SK-N-SH treated with all-trans-retinoic acid at 6 μM for 48 hours (cell line): ENCODE results near the gene DIAPH3.
A peak's percentile ranks its signal among the peaks of the same experiment; 100 is the strongest.

Experiments used
- ATAC-seq: fragments of 200-7000 bp; cut with Tn5 transposase; 3 replicates; pipeline ENCODE4 v1.9.1; 2020; ENCODE audit warnings: mild to moderate bottlenecking, moderate library complexity
- ARNTL ChIP-seq: fragments of 450-650 bp; formaldehyde crosslinking; IDR thresholded peaks from 2 replicates; pipeline ENCODE4 v1.5.0; 2020; ENCODE audit warnings: low read depth, mild to moderate bottlenecking, moderate library complexity, borderline replicate concordance
- BACH2 ChIP-seq: fragments of 250-450 bp; sonication (Bioruptor Pico); IDR thresholded peaks from 2 replicates; pipeline ENCODE4 v1.9.0; 2021; ENCODE audit warnings: mild to moderate bottlenecking, borderline replicate concordance
- CSDC2 ChIP-seq: fragments of 250-450 bp; sonication (Bioruptor Pico); IDR thresholded peaks from 2 replicates; pipeline ENCODE4 v1.5.0; 2020; ENCODE audit warnings: mild to moderate bottlenecking, moderate library complexity
- ESRRG ChIP-seq: fragments of 250-450 bp; sonication (Bioruptor Pico); IDR thresholded peaks from 2 replicates; pipeline ENCODE4 v1.6.1; 2021; ENCODE audit warnings: mild to moderate bottlenecking
- GLIS3 ChIP-seq: fragments of 250-450 bp; sonication (Bioruptor Pico); IDR thresholded peaks from 2 replicates; pipeline ENCODE4 v1.5.0; 2020; ENCODE audit warnings: mild to moderate bottlenecking, moderate library complexity
- ISL1 ChIP-seq: fragments of 250-450 bp; sonication (Bioruptor Pico); IDR thresholded peaks from 2 replicates; pipeline ENCODE4 v2.1.2; 2022; ENCODE audit warnings: mild to moderate bottlenecking, moderate library complexity
- OSR1 ChIP-seq: fragments of 250-450 bp; sonication (Bioruptor Pico); IDR thresholded peaks from 2 replicates; pipeline ENCODE4 v1.8.0; 2022; ENCODE audit warnings: moderate library complexity, mild to moderate bottlenecking, inconsistent platforms
- PPARA ChIP-seq: fragments of 250-450 bp; sonication (Bioruptor Pico); IDR thresholded peaks from 2 replicates; pipeline ENCODE4 v1.5.0; 2020; ENCODE audit warnings: mild to moderate bottlenecking, borderline replicate concordance
- RARB ChIP-seq: fragments of 250-450 bp; sonication (Bioruptor Pico); IDR thresholded peaks from 2 replicates; pipeline ENCODE4 v1.8.0; 2021; ENCODE audit warnings: mild to moderate bottlenecking, moderate library complexity
- SNAI2 ChIP-seq: fragments of 250-450 bp; sonication (Bioruptor Pico); IDR thresholded peaks from 2 replicates; pipeline ENCODE4 v1.5.0; 2020; ENCODE audit warnings: mild to moderate bottlenecking, moderate library complexity
- TCF4 ChIP-seq: fragments of 250-450 bp; sonication (Bioruptor Pico); IDR thresholded peaks from 2 replicates; pipeline ENCODE4 v1.8.0; 2021; ENCODE audit warnings: mild to moderate bottlenecking, moderate library complexity, borderline replicate concordance
- TOX ChIP-seq: fragments of 250-450 bp; sonication (Bioruptor Pico); IDR thresholded peaks from 2 replicates; pipeline ENCODE4 v1.8.0; 2021; ENCODE audit warnings: mild to moderate bottlenecking, moderate library complexity, borderline replicate concordance
- ZC3H10 ChIP-seq: fragments of 250-450 bp; sonication (Bioruptor Pico); IDR thresholded peaks from 2 replicates; pipeline ENCODE4 v1.5.1; 2021; ENCODE audit warnings: mild to moderate bottlenecking, moderate library complexity
- ZFP3 ChIP-seq: fragments of 250-450 bp; sonication (Bioruptor Pico); IDR thresholded peaks from 2 replicates; pipeline ENCODE4 v1.5.0; 2020; ENCODE audit warnings: mild to moderate bottlenecking, moderate library complexity
- ZFP30 ChIP-seq: fragments of 450-650 bp; formaldehyde crosslinking; IDR thresholded peaks from 2 replicates; pipeline ENCODE4 v1.5.0; 2022; ENCODE audit warnings: mild to moderate bottlenecking, moderate library complexity
- ZNF565 ChIP-seq: fragments of 450-650 bp; formaldehyde crosslinking; conservative IDR thresholded peaks from 2 replicates; pipeline ENCODE4 v1.5.0; 2020; ENCODE audit warnings: low read depth, mild to moderate bottlenecking, moderate library complexity
- ZNF70 ChIP-seq: fragments of 450-650 bp; formaldehyde crosslinking; IDR thresholded peaks from 2 replicates; pipeline ENCODE4 v1.5.0; 2020; ENCODE audit warnings: mild to moderate bottlenecking, moderate library complexity
- ZNF8 ChIP-seq: fragments of 450-650 bp; formaldehyde crosslinking; IDR thresholded peaks from 2 replicates; pipeline ENCODE4 v1.5.0; 2020; ENCODE audit warnings: mild to moderate bottlenecking, moderate library complexity
- TF ChIP-seq, protein P1 (sequence below): fragments of 250-450 bp; sonication (Bioruptor Pico); IDR thresholded peaks from 2 replicates; pipeline ENCODE4 v1.5.0; 2020; ENCODE audit warnings: mild to moderate bottlenecking, moderate library complexity
- TF ChIP-seq, protein P2 (sequence below): fragments of 250-450 bp; sonication (Bioruptor Pico); IDR thresholded peaks from 2 replicates; pipeline ENCODE4 v1.8.0; 2020; ENCODE audit warnings: mild to moderate bottlenecking, moderate library complexity, borderline replicate concordance
- TF ChIP-seq, protein P3 (sequence below): fragments of 250-450 bp; sonication (Bioruptor Pico); IDR thresholded peaks from 2 replicates; pipeline ENCODE4 v1.5.1; 2021; ENCODE audit warnings: mild to moderate bottlenecking, moderate library complexity
- TF ChIP-seq, protein P4 (sequence below): fragments of 250-450 bp; sonication (Bioruptor Pico); IDR thresholded peaks from 2 replicates; pipeline ENCODE4 v1.8.0; 2021; ENCODE audit warnings: low read depth, mild to moderate bottlenecking, moderate library complexity, borderline replicate concordance
- TF ChIP-seq, protein P5 (sequence below): fragments of 250-450 bp; sonication (Bioruptor Pico); IDR thresholded peaks from 2 replicates; pipeline ENCODE4 v1.5.1; 2020; ENCODE audit warnings: low read depth, mild to moderate bottlenecking, moderate library complexity

Gene DIAPH3

DNA sequence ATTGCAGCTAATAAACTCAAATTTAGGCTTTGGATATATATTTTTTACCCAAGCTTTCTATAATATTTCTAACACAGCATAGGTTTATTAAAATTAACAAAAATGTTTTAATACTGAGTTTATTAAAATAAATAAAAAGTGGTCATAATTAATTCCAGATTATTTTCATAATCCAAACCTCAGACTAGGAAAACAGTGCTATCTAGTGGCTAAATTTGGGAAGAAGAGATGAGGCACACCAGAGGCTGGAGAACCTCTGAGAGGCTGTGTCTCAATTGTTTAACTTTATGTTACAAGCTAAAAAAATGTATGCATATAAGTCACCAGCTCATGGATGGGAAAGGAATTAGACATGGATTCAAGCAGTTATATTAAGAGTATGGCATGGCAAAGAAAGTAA lies 392.5 kb downstream of the DIAPH3 start:
- TF ChIP-seq ISL1 (no peak), BACH2 (CRISPR knock-in tag) (no peak), GLIS3 (CRISPR knock-in tag) (no peak), CSDC2 (CRISPR knock-in tag) (no peak)
- TF ChIP-seq, protein P1, sequence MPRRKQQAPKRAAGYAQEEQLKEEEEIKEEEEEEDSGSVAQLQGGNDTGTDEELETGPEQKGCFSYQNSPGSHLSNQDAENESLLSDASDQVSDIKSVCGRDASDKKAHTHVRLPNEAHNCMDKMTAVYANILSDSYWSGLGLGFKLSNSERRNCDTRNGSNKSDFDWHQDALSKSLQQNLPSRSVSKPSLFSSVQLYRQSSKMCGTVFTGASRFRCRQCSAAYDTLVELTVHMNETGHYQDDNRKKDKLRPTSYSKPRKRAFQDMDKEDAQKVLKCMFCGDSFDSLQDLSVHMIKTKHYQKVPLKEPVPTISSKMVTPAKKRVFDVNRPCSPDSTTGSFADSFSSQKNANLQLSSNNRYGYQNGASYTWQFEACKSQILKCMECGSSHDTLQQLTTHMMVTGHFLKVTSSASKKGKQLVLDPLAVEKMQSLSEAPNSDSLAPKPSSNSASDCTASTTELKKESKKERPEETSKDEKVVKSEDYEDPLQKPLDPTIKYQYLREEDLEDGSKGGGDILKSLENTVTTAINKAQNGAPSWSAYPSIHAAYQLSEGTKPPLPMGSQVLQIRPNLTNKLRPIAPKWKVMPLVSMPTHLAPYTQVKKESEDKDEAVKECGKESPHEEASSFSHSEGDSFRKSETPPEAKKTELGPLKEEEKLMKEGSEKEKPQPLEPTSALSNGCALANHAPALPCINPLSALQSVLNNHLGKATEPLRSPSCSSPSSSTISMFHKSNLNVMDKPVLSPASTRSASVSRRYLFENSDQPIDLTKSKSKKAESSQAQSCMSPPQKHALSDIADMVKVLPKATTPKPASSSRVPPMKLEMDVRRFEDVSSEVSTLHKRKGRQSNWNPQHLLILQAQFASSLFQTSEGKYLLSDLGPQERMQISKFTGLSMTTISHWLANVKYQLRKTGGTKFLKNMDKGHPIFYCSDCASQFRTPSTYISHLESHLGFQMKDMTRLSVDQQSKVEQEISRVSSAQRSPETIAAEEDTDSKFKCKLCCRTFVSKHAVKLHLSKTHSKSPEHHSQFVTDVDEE (CRISPR knock-in tag) = no peak
- ATAC-seq = peak; percentile 44

DNA sequence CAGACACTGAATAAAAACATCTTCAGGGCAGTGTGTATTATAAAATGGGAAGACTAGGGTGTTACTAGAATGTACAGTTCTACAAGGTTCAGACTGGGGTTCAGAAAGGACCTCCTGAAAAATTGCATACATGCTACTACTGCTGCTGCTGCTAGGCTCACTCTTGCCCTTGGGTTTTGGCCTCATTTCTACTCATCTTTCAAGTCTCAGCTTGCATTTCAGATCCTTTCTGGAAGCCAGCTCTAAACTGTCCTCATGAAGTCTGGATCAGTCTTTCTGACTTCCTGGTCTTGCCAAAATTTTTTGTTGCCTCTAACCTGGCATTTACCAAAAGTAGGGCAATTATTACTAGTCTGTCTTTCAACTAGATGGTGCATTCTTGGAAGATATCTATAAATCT lies 393.3 kb downstream of the DIAPH3 start:
- ATAC-seq = no peak; the same call in 2 of the 3 replicates
- TF ChIP-seq ISL1 (no peak), ZNF8 (CRISPR knock-in tag) (no peak), GLIS3 (CRISPR knock-in tag) (no peak), TCF4 (CRISPR knock-in tag) (no peak), RARB (CRISPR knock-in tag) (no peak), ESRRG (CRISPR knock-in tag) (no peak), ZFP3 (no peak), SNAI2 (CRISPR knock-in tag) (no peak), ZC3H10 (CRISPR knock-in tag) (no peak), ZFP30 (CRISPR knock-in tag) (no peak), BACH2 (CRISPR knock-in tag) (no peak), ZNF70 (CRISPR knock-in tag) (no peak), TOX (CRISPR knock-in tag) (no peak), CSDC2 (CRISPR knock-in tag) (no peak)
- TF ChIP-seq, protein P2, sequence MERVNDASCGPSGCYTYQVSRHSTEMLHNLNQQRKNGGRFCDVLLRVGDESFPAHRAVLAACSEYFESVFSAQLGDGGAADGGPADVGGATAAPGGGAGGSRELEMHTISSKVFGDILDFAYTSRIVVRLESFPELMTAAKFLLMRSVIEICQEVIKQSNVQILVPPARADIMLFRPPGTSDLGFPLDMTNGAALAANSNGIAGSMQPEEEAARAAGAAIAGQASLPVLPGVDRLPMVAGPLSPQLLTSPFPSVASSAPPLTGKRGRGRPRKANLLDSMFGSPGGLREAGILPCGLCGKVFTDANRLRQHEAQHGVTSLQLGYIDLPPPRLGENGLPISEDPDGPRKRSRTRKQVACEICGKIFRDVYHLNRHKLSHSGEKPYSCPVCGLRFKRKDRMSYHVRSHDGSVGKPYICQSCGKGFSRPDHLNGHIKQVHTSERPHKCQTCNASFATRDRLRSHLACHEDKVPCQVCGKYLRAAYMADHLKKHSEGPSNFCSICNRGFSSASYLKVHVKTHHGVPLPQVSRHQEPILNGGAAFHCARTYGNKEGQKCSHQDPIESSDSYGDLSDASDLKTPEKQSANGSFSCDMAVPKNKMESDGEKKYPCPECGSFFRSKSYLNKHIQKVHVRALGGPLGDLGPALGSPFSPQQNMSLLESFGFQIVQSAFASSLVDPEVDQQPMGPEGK (CRISPR knock-in tag) = no peak
- TF ChIP-seq, protein P3, sequence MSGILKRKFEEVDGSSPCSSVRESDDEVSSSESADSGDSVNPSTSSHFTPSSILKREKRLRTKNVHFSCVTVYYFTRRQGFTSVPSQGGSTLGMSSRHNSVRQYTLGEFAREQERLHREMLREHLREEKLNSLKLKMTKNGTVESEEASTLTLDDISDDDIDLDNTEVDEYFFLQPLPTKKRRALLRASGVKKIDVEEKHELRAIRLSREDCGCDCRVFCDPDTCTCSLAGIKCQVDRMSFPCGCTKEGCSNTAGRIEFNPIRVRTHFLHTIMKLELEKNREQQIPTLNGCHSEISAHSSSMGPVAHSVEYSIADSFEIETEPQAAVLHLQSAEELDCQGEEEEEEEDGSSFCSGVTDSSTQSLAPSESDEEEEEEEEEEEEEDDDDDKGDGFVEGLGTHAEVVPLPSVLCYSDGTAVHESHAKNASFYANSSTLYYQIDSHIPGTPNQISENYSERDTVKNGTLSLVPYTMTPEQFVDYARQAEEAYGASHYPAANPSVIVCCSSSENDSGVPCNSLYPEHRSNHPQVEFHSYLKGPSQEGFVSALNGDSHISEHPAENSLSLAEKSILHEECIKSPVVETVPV (CRISPR knock-in tag) = no peak
- TF ChIP-seq, protein P4, sequence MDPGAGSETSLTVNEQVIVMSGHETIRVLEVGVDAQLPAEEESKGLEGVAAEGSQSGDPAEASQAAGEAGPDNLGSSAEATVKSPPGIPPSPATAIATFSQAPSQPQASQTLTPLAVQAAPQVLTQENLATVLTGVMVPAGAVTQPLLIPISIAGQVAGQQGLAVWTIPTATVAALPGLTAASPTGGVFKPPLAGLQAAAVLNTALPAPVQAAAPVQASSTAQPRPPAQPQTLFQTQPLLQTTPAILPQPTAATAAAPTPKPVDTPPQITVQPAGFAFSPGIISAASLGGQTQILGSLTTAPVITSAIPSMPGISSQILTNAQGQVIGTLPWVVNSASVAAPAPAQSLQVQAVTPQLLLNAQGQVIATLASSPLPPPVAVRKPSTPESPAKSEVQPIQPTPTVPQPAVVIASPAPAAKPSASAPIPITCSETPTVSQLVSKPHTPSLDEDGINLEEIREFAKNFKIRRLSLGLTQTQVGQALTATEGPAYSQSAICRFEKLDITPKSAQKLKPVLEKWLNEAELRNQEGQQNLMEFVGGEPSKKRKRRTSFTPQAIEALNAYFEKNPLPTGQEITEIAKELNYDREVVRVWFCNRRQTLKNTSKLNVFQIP = no peak
- TF ChIP-seq, protein P5, sequence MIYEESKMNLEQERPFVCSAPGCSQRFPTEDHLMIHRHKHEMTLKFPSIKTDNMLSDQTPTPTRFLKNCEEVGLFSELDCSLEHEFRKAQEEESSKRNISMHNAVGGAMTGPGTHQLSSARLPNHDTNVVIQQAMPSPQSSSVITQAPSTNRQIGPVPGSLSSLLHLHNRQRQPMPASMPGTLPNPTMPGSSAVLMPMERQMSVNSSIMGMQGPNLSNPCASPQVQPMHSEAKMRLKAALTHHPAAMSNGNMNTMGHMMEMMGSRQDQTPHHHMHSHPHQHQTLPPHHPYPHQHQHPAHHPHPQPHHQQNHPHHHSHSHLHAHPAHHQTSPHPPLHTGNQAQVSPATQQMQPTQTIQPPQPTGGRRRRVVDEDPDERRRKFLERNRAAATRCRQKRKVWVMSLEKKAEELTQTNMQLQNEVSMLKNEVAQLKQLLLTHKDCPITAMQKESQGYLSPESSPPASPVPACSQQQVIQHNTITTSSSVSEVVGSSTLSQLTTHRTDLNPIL (CRISPR knock-in tag) = no peak

DNA sequence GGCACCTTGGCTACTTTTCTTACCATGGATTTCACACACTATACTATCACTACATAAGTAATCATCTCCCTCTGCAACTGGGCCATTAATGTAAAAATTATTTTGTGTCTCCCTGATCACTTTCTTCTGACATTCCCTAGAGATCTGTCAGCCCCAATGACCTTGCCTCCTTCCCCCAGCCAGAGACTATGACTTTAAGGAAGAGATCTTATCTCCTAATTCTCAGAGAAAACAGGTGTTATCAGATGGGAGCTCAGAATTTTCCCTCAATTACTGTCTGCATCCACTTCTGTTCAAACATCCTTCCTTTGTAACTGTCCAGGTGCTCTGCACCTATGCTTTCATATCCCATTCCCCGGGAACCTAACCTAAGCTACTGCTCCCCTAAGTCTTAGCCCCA lies 397.5 kb downstream of the DIAPH3 start:
- TF ChIP-seq, protein P1 (CRISPR knock-in tag) = no peak
- TF ChIP-seq RARB (CRISPR knock-in tag) (no peak), PPARA (CRISPR knock-in tag) (no peak), ISL1 (no peak), BACH2 (CRISPR knock-in tag) (no peak), ZFP30 (CRISPR knock-in tag) (no peak), ARNTL (CRISPR knock-in tag) (no peak), ZFP3 (no peak), OSR1 (no peak), TCF4 (CRISPR knock-in tag) (no peak), SNAI2 (CRISPR knock-in tag) (no peak), ZNF8 (CRISPR knock-in tag) (no peak), CSDC2 (CRISPR knock-in tag) (no peak), ZNF565 (CRISPR knock-in tag) (no peak), GLIS3 (CRISPR knock-in tag) (no peak)

More for the DNA sequence above, 397.5 kb downstream of the DIAPH3 start:
- ATAC-seq = no peak
